Liver (tissue), 3 donors: Measurements from ENCODE around the gene TRAK2.

Experiments
- CTCF ChIP-seq: fragments of 150-350 bp; IDR thresholded peaks from 2 replicates; pipeline ENCODE4 v1.5.1; 2017; ENCODE audit warnings: improper control_type of control experiment, low read depth, low read length; ENCODE audit not compliant: missing input control
- FOXA1 ChIP-seq: IDR thresholded peaks from 2 replicates; pipeline ENCODE4 v1.6.1; 2016; ENCODE audit warnings: antibody characterized with exemption
- GABPA ChIP-seq, 2 donors: IDR thresholded peaks in 1 of 2; conservative IDR thresholded peaks in 1 of 2; 2 replicates each; pipeline ENCODE4 v1.6.1; 2016; ENCODE audit warnings: antibody characterized with exemption in 2 of 2, mild to moderate bottlenecking in 1 of 2, moderate library complexity in 1 of 2
- JUND ChIP-seq, 2 donors: IDR thresholded peaks; 2 replicates each; pipeline ENCODE4 v1.6.1; 2016; ENCODE audit warnings: antibody characterized with exemption in 2 of 2
- NR2F2 ChIP-seq: IDR thresholded peaks from 2 replicates; pipeline ENCODE4 v1.6.1; 2016; ENCODE audit warnings: antibody characterized with exemption
- RAD21 ChIP-seq, 2 donors: IDR thresholded peaks; 2 replicates each; pipeline ENCODE4 v1.6.1; 2016; ENCODE audit warnings: antibody characterized with exemption in 2 of 2, mild to moderate bottlenecking in 2 of 2
- SP1 ChIP-seq: IDR thresholded peaks from 2 replicates; pipeline ENCODE4 v1.6.1; 2018; ENCODE audit warnings: antibody characterized with exemption, mild to moderate bottlenecking
- TAF1 ChIP-seq: conservative IDR thresholded peaks from 2 replicates; pipeline ENCODE4 v1.6.1; 2016; ENCODE audit warnings: antibody characterized with exemption, mild to moderate bottlenecking
- TF ChIP-seq, protein P1 (sequence below): IDR thresholded peaks from 2 replicates; pipeline ENCODE4 v1.6.1; 2016; ENCODE audit warnings: antibody characterized with exemption
- TF ChIP-seq, protein P2 (sequence below): IDR thresholded peaks from 2 replicates; pipeline ENCODE4 v1.6.1; 2016; ENCODE audit warnings: antibody characterized with exemption, mild to moderate bottlenecking
- donor health status: healthy.
- donor health status: healthy.

- no peak for TF ChIP-seq CTCF
- no peak for TF ChIP-seq TAF1
- TF ChIP-seq, protein P1, sequence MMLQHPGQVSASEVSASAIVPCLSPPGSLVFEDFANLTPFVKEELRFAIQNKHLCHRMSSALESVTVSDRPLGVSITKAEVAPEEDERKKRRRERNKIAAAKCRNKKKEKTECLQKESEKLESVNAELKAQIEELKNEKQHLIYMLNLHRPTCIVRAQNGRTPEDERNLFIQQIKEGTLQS: no peak
- no peak for TF ChIP-seq SP1
- TF ChIP-seq NR2F2: no peak
- TF ChIP-seq, protein P2, sequence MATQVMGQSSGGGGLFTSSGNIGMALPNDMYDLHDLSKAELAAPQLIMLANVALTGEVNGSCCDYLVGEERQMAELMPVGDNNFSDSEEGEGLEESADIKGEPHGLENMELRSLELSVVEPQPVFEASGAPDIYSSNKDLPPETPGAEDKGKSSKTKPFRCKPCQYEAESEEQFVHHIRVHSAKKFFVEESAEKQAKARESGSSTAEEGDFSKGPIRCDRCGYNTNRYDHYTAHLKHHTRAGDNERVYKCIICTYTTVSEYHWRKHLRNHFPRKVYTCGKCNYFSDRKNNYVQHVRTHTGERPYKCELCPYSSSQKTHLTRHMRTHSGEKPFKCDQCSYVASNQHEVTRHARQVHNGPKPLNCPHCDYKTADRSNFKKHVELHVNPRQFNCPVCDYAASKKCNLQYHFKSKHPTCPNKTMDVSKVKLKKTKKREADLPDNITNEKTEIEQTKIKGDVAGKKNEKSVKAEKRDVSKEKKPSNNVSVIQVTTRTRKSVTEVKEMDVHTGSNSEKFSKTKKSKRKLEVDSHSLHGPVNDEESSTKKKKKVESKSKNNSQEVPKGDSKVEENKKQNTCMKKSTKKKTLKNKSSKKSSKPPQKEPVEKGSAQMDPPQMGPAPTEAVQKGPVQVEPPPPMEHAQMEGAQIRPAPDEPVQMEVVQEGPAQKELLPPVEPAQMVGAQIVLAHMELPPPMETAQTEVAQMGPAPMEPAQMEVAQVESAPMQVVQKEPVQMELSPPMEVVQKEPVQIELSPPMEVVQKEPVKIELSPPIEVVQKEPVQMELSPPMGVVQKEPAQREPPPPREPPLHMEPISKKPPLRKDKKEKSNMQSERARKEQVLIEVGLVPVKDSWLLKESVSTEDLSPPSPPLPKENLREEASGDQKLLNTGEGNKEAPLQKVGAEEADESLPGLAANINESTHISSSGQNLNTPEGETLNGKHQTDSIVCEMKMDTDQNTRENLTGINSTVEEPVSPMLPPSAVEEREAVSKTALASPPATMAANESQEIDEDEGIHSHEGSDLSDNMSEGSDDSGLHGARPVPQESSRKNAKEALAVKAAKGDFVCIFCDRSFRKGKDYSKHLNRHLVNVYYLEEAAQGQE: no peak
- TF ChIP-seq RAD21 (IDR thresholded peaks at IDR 0.05): no peak
- TF ChIP-seq JUND (IDR thresholded peaks at IDR 0.05): no peak
- TF ChIP-seq FOXA1: no peak
- no peak for TF ChIP-seq GABPA (IDR thresholded peaks at IDR 0.05 in 1 of 2, conservative IDR thresholded peaks at IDR 0.05 in 1 of 2)
Observed at GRCh38 chr2:201329409-201329808, 121.8 kb downstream of the TRAK2 start.
